22Rv1 (cell line): ENCODE measurements around the gene LAMA2.

ENCODE experiments used
- H3K27ac ChIP-seq: fragments of 450-650 bp; 2 replicates; pipeline ENCODE4 v1.5.1; 2017
- ZFX ChIP-seq: fragments of 450-650 bp; IDR thresholded peaks from 2 replicates; pipeline ENCODE4 v1.6.1; 2017; ENCODE audit warnings: antibody characterized with exemption, borderline replicate concordance
- TF ChIP-seq, protein P1 (sequence below): fragments of 450-650 bp; IDR thresholded peaks from 2 replicates; pipeline ENCODE4 v1.5.1; 2017; ENCODE audit warnings: mild to moderate bottlenecking

The LAMA2 gene

DNA sequence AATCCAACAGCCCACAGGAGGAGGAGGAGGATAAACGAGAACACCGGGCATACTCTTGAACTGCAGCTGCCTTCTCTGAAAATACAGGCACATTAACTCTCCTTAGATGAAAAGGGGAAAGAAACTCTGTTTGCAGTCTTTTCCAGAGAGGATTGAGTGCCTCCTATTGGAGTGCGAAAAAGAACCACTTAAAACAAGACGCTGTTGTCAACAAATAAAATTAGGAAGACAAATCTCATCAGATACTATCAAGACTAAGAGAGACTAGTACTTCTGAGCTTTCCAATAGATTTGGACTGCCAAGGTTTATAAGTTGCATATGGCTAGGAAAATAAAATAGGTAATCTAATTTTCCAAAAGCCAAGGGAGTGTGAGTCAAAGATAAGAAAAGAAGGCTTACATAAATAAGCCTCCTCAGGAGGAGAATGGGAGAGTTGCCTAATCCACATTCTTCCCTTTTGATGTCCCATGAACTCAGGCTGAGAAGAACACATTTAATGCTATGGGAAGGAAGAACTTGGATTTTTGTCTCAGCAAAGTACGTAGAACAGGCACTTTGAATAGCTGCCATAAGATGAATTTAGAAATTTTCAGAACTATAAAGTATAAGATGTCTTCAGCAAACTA is 672.4 kb downstream of the LAMA2 start:
- TF ChIP-seq ZFX: no peak
- TF ChIP-seq, protein P1, sequence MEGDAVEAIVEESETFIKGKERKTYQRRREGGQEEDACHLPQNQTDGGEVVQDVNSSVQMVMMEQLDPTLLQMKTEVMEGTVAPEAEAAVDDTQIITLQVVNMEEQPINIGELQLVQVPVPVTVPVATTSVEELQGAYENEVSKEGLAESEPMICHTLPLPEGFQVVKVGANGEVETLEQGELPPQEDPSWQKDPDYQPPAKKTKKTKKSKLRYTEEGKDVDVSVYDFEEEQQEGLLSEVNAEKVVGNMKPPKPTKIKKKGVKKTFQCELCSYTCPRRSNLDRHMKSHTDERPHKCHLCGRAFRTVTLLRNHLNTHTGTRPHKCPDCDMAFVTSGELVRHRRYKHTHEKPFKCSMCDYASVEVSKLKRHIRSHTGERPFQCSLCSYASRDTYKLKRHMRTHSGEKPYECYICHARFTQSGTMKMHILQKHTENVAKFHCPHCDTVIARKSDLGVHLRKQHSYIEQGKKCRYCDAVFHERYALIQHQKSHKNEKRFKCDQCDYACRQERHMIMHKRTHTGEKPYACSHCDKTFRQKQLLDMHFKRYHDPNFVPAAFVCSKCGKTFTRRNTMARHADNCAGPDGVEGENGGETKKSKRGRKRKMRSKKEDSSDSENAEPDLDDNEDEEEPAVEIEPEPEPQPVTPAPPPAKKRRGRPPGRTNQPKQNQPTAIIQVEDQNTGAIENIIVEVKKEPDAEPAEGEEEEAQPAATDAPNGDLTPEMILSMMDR: no peak
- no peak overlapping the region for H3K27ac ChIP-seq

- no peak for TF ChIP-seq ZFX
- TF ChIP-seq, protein P1: no peak
- H3K27ac ChIP-seq: no peak overlapping the region
These were observed 675.3 kb downstream of the LAMA2 start for GRCh38 chr6:129558248-129558647.

- TF ChIP-seq, protein P1: no peak
- TF ChIP-seq ZFX: no peak
- H3K27ac ChIP-seq: no peak overlapping the region
These were observed 682.4 kb downstream of the LAMA2 start for GRCh38 chr6:129565366-129565765.

DNA sequence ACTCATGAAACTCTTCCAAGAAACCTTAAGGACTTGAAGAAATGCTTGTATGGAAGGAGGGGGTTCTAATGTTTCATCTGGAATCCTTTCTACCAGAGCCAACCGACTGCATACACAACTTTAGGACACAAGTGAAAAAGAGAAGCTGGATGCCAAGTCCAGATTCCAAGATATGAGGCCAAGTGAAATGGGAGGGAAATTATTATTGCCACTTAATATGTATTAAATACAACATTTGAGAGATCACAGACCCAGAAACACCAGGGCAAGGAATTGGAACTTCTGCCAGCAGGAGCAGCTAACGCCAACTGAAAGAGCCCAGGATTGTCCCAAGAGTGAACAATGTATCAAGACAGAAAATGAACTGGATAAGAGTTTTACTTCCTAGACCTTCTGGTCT is 682.9 kb downstream of the LAMA2 start:
- no peak overlapping the region for H3K27ac ChIP-seq
- TF ChIP-seq, protein P1: no peak
- TF ChIP-seq ZFX: no peak
